ENCODE data around the gene IFI27L2. TPM values are rescaled to one million over a fixed set of nuclear protein-coding genes. Genes with fewer than 3 reads are reported as not detected.
A peak's percentile ranks its signal among the peaks of the same experiment; 100 is the strongest.

The IFI27L2 gene
- total and polyA plus RNA-seq, 2 of the 8 experiments (the other 6 are each of a cell fraction or from before 2014, with no cell fraction given): 14.0 to 69.6 TPM

- CTCF ChIA-PET (ENCODE audit: partially characterized antibody): interaction anchor here (1.1 to 2.5 kb wide), 2 partner anchors 9 to 108 kb away, joined by 4 to 13 read pairs; no protein-coding TSS in a partner anchor
- TF ChIP-seq SAP30 (IDR thresholded peaks at IDR 0.05; ENCODE audit: insufficient read depth, insufficient replicate concordance, low read length) (no peak), CTBP2 (IDR thresholded peaks at IDR 0.05; ENCODE audit: borderline replicate concordance, insufficient read depth, insufficient read length, low read length) (no peak), CHD1 (IDR thresholded peaks at IDR 0.05; ENCODE audit: low read depth, low read length) (no peak), YY1 (IDR thresholded peaks at IDR 0.05; ENCODE audit: low read depth, low read length) (no peak), SIN3A (conservative IDR thresholded peaks at IDR 0.05 in 1 of 2, IDR thresholded peaks at IDR 0.05 in 1 of 2; ENCODE audit: low read depth in 1 of 2, low read length in 2 of 2) (no peak), CBX5 (IDR thresholded peaks at IDR 0.05; ENCODE audit: low read depth, low read length) (no peak), KDM5A (IDR thresholded peaks at IDR 0.05; ENCODE audit: low read length) (no peak), FOSL1 (IDR thresholded peaks at IDR 0.05; ENCODE audit: insufficient read depth, low read depth, low read length) (no peak), CTCF (IDR thresholded peaks at IDR 0.05; ENCODE audit: control extremely low read depth in 1 of 3, insufficient read depth in 1 of 3, low read depth in 1 of 3, low read length in 3 of 3) (no peak), SIX5 (IDR thresholded peaks at IDR 0.05; ENCODE audit: low read depth, low read length) (no peak)
Measured at GRCh38 chr14:94145902-94146527, 16.6 kb upstream of the IFI27L2 start.

More at GRCh38 chr14:94145902-94146527, 16.6 kb upstream of the IFI27L2 start:
- H3K9ac ChIP-seq (replicated peaks in 1 of 4; ENCODE audit: extremely low read depth in 1 of 4, low read depth in 3 of 4, low read length in 3 of 4): no peak overlapping the region
- H2BK5ac ChIP-seq (ENCODE audit: low read depth, low read length): no peak overlapping the region
- no peaks in the 10 kb centered on the region for H3K36me3 ChIP-seq (ENCODE audit: control insufficient read depth in 2 of 4, insufficient read depth in 4 of 4, low read length in 3 of 4)
- H3K14ac ChIP-seq (ENCODE audit: insufficient read length): no peak overlapping the region
- H3K18ac ChIP-seq (ENCODE audit: extremely low read depth, low read length): no peak overlapping the region
- H3K56ac ChIP-seq (replicated peaks; ENCODE audit: insufficient read length, low read depth, low read length): no peak overlapping the region
- H4K20me1 ChIP-seq (replicated peaks in 1 of 2; ENCODE audit: control insufficient read depth in 1 of 2, insufficient read depth in 2 of 2, low read length in 2 of 2): no peaks in the 10 kb centered on the region
- FAIRE-seq: no peak
- H2BK12ac ChIP-seq (ENCODE audit: low read depth, low read length): no peak overlapping the region
- no peak overlapping the region for H2AK5ac ChIP-seq (ENCODE audit: low read depth, low read length)
- H3K79me2 ChIP-seq (ENCODE audit: control insufficient read depth in 1 of 2, insufficient read depth in 2 of 2, low read length in 2 of 2): no peaks in the 10 kb centered on the region
- H3K23ac ChIP-seq (ENCODE audit: insufficient read length): no peak overlapping the region
- H3K4me1 ChIP-seq (replicated peaks in 1 of 4; ENCODE audit: control insufficient read depth in 3 of 4, insufficient read depth in 4 of 4, low read length in 3 of 4): peaks cover 0 to 8% (median 5%) of the 10 kb centered on the region in 4 experiments; a peak in 3 of 7 replicates
- no peak overlapping the region for H2BK15ac ChIP-seq (ENCODE audit: low read length)
- H3K4me2 ChIP-seq (ENCODE audit: insufficient read depth in 1 of 2, low read depth in 2 of 2, low read length in 2 of 2): no peak overlapping the region
- H2AFZ ChIP-seq (ENCODE audit: low read length): 0 out of 2 replicates have a peak overlapping the region, but pooled peaks have one; percentile 40
- H2BK120ac ChIP-seq (replicated peaks; ENCODE audit: low read depth, low read length): no peak overlapping the region
- no peaks in the 10 kb centered on the region for H3K79me1 ChIP-seq (ENCODE audit: low read depth, low read length)
- 82% methylated on average over 6 of the region's 6 CpGs; no CpG with 5 or more reads in 1 of the 2 experiments for WGBS, 2 experiments (ENCODE audit: extremely low coverage in 1 of 2, insufficient coverage in 1 of 2, insufficient read length in 1 of 2, insufficient replicate concordance in 2 of 2, low coverage in 1 of 2, low lambda C conversion rate in 2 of 2, missing lambda C conversion rate in 1 of 2)
- H4K5ac ChIP-seq (ENCODE audit: insufficient read length, low read depth, low read length): no peak overlapping the region
- no peak overlapping the region for H4K91ac ChIP-seq (replicated peaks; ENCODE audit: insufficient read length, low read length)
- DNase-seq (ENCODE audit: low read depth in 1 of 2, low spot score in 2 of 2): no peak
- H3K23me2 ChIP-seq (ENCODE audit: low read depth, low read length): no peaks in the 10 kb centered on the region
- H3K9me3 ChIP-seq (ENCODE audit: insufficient read depth in 2 of 2, low read depth in 1 of 2, low read length in 1 of 2): no peaks in the 10 kb centered on the region
- no peak overlapping the region for H3K4ac ChIP-seq (replicated peaks; ENCODE audit: insufficient read length, low read depth, low read length)
- H3K27ac ChIP-seq (ENCODE audit: low read depth, low read length): no peak overlapping the region
- no peak overlapping the region for H4K8ac ChIP-seq (ENCODE audit: extremely low read depth, insufficient read depth, low read length)
- POLR2A ChIA-PET (ENCODE audit: partially characterized antibody): no interaction called here
- H3K4me3 ChIP-seq (ENCODE audit: extremely low read depth in 1 of 4, insufficient read depth in 2 of 4, low read depth in 3 of 4, low read length in 4 of 4): no peak overlapping the region
- peak overlapping the region; percentile 92; the same call in 1 of the 2 replicates for H2BK20ac ChIP-seq (ENCODE audit: low read length)
- no peaks in the 10 kb centered on the region for H3K27me3 ChIP-seq (replicated peaks in 1 of 4; ENCODE audit: control insufficient read depth in 3 of 4, extremely low read depth in 1 of 4, insufficient read depth in 3 of 4, low read length in 3 of 4)
